Right lobe of liver (tissue), 4 donors: ENCODE data around the gene ARMH2.

Experiments
- POLR2A ChIP-seq: fragments of 450-650 bp; IDR thresholded peaks from one replicate; pipeline ENCODE4 v1.6.1; 2017; ENCODE audit warnings: antibody characterized with exemption, mild to moderate bottlenecking
- TF ChIP-seq, protein P1 (sequence below), 4 donors: fragments of 200-600 bp in 3 of 4; fragments of 450-650 bp in 1 of 4; IDR thresholded peaks; one replicate each; pipeline versions ENCODE4 v1.5.1 to v1.8.0; 2016 to 2022; ENCODE audit warnings: antibody characterized with exemption in 4 of 4, mild to moderate bottlenecking in 2 of 4
- donor health status: DM: no; HTN: no; CAD: no.
- donor health status: DM: no; HTN: no; CAD: no.
- donor health status: DM: no; HTN: yes; CAD: no.

DNA sequence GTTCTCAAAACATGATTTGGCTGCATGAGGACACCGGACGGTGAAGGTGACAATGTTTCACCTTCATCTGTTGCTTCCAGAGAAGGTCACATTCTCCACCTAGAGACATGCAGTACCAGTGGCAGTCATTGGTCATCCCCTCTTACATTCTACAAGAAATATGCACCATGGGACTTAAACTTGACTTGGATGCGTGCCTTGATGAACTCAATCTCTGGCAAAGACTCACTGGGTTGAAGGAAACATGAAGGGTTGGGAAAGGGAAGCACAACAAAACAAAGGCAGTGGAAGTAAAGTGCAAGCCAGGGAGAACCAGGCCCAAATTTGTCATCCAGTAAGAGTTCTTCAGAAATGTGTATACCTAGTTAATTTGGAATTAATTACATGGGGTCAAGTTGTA, 39.4 kb upstream of the ARMH2 start:
- TF ChIP-seq, protein P1, sequence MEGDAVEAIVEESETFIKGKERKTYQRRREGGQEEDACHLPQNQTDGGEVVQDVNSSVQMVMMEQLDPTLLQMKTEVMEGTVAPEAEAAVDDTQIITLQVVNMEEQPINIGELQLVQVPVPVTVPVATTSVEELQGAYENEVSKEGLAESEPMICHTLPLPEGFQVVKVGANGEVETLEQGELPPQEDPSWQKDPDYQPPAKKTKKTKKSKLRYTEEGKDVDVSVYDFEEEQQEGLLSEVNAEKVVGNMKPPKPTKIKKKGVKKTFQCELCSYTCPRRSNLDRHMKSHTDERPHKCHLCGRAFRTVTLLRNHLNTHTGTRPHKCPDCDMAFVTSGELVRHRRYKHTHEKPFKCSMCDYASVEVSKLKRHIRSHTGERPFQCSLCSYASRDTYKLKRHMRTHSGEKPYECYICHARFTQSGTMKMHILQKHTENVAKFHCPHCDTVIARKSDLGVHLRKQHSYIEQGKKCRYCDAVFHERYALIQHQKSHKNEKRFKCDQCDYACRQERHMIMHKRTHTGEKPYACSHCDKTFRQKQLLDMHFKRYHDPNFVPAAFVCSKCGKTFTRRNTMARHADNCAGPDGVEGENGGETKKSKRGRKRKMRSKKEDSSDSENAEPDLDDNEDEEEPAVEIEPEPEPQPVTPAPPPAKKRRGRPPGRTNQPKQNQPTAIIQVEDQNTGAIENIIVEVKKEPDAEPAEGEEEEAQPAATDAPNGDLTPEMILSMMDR (IDR thresholded peaks at IDR 0.05), result no peak
- no peak for TF ChIP-seq POLR2A
